GM23338 (cell line): ENCODE measurements around the gene METTL2B.
"Not testable (repeated sequence)": the region's sequence is repeated elsewhere in the genome, so short reads cannot be mapped to it uniquely, and the experiment has no call there.

Source experiments
- CTCF ChIP-seq, 2 experiments: fragments of 200-600 bp in 1 of 2; sonication (generic) in 1 of 2; conservative IDR thresholded peaks; 2 replicates each; pipeline versions ENCODE4 v1.5.1 to v1.6.1; 2016 to 2017; ENCODE audit warnings: antibody characterized with exemption in 2 of 2, low read depth in 2 of 2, mild to moderate bottlenecking in 2 of 2, moderate library complexity in 1 of 2
- EZH2 ChIP-seq: fragments of 200-600 bp; sonication (generic); IDR thresholded peaks from one replicate; pipeline ENCODE4 v1.8.0; 2017; ENCODE audit warnings: antibody characterized with exemption, mild to moderate bottlenecking, low read depth; ENCODE audit not compliant: unreplicated experiment
- JUNB ChIP-seq: IDR thresholded peaks from one replicate; pipeline ENCODE4 v1.6.1; 2016; ENCODE audit warnings: antibody characterized with exemption; ENCODE audit not compliant: unreplicated experiment
- ZNF331 ChIP-seq: fragments of 250-450 bp; sonication (Bioruptor Pico); IDR thresholded peaks from 2 replicates; pipeline ENCODE4 v1.5.0; 2020; ENCODE audit warnings: low read depth, mild to moderate bottlenecking, moderate library complexity

GRCh38 chr7:128511692-128512091, 35.1 kb downstream of the METTL2B start:
- not testable (repeated sequence) for TF ChIP-seq EZH2; ZNF331 (CRISPR knock-in tag); CTCF (conservative IDR thresholded peaks at IDR 0.05; ENCODE audit: low read depth in 2 of 2); JUNB
